ENCODE results near the gene BPIFA1.

GRCh38 chr20:33209789-33210188 lies 26.0 kb upstream of the BPIFA1 start:
- TF ChIP-seq CTCF (IDR thresholded peaks at IDR 0.05; ENCODE audit: insufficient read depth, low read length, poor library complexity, severe bottlenecking): no peak
- no peak for TF ChIP-seq EZH2phosphoT487 (conservative IDR thresholded peaks at IDR 0.05; ENCODE audit: low read length)

All from SU-DHL-6 (cell line).